HG02610 (cell line): ENCODE measurements around the gene DESI1.
"Not testable (repeated sequence)": the region's sequence is repeated elsewhere in the genome, so short reads cannot be mapped to it uniquely, and the experiment has no call there.

Source experiments
- ATAC-seq: cut with Tn5 transposase; IDR thresholded peaks from one replicate; pipeline ENCODE4 v1.9.1; 2021; ENCODE audit warnings: mild to moderate bottlenecking, moderate library complexity; ENCODE audit not compliant: unreplicated experiment

Gene DESI1

DNA sequence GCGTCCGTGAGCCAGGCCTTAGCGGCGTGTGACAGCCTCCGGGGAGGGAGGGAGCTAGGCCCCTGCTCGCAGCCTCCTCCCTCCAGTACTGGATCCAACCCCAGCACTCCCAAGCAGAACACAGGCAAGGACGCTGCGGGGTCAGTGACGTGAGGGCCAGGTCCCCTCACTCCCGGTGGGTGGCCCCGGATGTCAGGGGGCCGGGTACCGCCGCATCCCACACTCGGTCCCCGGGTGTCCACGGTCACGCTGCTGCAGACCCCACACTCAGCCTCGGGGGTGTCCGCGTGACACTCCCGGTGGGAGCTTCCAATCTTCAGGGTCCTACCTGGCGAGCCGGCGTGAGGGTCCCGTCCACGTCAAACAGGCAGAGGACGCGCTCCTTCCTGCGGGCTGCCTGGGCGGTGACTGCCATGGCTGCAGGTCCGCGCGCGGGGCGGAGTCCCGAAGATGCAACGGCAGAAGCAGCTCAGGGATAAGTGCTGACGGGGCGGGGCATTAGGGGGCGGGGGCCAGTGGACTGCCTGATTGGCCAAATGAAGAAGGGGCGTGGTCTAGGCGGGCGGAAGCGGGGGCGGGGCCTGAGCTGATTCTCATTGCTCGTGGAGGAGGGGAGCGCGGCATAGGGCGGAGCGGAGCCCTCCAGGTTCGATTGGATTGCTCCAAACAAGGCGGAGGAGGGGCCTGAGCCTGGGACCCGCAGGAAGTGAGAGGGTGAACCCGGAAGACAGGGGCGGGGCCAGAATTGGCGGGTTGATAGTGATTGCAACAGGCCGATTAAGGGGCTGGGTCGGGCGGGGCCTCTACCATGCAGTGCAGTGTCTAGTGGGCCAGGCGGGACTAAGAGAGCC is 31.2 kb downstream of the DESI1 start, which contains the start of gene PMM1:
Gene PMM1 (minus strand): TSS at position 450 of the 851 bp plus-strand sequence. CDS start 35 bp downstream, at position 415.
- peak; percentile 93 for ATAC-seq

DNA sequence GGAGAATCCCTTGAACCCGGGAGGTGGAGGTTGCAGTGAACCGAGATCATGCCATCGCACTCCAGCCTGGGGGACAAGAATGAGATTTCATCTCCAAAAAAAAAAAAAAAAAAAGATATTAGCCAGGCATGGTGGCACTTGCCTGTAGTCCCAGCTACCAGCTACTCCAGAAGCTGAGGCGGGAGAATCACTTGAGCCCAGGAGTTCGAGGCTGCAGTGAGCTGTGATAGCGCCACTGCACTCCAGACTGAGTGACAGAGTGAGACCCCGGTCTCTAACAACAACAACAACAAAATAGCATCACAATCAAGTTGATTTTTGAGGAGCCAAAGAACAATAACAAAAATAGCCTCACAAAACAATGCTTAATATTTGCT is 33.5 kb downstream of the DESI1 start:
- ATAC-seq = no peak

- ATAC-seq = no peak
Observed at GRCh38 chr22:41585898-41586297, 34.9 kb downstream of the DESI1 start.

GRCh38 chr22:41584881-41585280 is 36.0 kb downstream of the DESI1 start:
- ATAC-seq = no peak

GRCh38 chr22:41582694-41583093 is 38.1 kb downstream of the DESI1 start:
- ATAC-seq = no peak

DNA sequence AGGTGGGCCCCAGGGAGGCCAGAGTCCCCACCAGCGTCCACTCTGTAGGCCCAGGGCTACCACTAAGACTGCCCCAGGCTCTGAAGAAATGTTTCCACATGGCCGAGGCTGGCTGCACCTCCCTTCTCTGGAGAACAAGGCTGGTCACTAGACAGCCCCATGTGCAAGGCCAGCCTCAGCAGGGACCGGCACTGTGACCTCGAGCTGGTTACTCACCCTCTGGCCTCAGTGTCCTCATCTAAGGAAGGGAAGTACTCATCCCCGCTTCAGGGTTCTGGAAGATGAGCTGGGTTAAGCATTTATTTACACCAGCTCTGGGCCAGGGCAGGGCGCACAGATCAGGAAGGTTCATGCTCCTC is 40.9 kb downstream of the DESI1 start:
- ATAC-seq = no peak

DNA sequence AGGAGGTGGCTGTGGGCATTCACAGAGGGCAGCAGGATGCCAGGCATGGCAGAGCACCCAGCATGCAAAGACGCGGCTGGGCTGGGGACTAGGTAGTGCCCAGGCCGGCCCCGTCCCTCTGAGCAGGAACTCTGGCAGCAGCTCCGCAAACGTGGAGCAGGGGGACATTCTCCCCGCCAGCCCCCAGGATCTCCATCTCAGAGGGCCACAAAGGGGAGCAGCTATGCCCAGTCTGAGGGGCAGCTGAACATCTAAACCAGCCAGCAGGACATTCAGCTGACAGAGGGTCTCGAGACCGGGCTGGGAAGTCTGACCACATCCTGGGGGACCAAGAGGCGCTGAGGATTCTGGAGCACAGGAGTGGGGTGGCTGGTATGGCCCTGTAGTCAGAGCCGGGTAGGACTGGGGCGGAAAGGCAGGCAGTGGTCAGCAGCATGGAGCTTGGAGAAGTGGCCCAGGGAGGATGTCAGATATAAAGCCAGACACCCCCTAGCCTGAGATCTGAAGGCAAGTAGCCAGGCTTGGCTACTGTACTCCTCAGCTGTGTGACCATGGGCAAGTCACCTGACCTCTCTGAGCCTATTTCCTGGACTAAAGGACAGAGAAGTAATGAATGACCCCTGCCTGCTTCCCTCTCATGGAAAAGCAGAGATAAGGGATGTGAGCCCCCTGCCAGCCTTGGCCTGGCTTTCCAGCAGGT is 41.4 kb downstream of the DESI1 start:
- no peak for ATAC-seq

DNA sequence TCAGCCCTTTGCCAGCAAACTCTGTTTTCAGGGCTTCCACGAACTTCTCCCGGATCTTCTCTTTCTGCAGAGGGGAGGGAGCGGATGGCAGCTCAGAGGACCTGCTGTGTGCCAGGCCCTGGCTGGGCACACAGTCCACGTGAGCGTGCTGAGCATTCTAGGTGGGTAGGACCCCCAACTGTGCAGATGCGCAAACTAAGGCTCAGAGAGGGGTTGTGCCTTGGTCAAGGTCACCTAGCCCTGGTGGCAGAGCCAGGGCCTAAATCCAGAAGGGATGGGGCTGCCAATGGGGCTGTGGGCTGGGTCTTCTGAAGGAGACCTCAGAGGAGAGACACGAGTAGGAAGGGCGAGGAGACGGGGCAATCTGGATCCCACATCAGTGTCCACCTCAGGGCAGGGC is 42.0 kb downstream of the DESI1 start:
- no peak for ATAC-seq

DNA sequence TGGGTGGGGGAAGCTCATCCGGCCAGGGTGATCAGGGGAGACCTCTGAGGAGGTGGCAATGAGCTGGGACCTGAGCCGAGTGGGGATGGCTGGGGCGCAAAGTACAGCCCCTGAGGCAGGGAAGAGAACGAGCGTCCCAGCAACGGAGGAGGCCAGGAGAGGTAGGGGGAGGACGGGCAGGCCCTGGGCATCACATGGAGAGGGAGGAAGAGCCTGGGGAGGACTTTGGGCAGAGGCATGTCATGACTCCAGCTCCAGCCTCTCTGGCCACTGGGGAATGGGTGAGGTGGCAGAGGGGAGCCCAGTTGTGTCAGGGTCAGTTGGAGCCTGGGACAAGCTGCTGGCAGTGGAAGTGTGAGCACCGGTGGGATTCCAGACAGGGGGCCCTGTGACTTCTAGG is 42.7 kb downstream of the DESI1 start:
- no peak for ATAC-seq

- no peak for ATAC-seq
Observed at GRCh38 chr22:41576877-41577276, 44.0 kb downstream of the DESI1 start.

DNA sequence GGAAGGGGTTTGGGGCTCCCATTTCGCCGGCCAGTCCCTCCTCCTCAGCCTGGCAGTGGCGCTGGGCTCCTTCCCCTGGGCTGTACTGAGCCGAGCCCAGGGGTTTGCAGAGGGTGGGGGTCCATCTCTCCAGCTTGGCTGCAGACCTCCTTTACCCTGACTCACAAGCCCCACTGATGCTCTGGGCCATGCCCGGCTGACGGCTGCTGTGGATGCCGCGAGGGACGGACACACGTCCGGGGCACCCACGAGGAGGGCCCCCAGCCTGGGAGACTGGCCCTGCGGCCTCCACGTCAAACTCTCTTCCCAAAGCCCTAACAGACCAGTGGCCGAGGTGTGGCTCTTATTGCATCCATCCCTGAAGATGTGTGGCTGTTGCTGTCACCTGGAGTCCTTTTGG is 45.3 kb downstream of the DESI1 start:
- ATAC-seq = no peak

DNA sequence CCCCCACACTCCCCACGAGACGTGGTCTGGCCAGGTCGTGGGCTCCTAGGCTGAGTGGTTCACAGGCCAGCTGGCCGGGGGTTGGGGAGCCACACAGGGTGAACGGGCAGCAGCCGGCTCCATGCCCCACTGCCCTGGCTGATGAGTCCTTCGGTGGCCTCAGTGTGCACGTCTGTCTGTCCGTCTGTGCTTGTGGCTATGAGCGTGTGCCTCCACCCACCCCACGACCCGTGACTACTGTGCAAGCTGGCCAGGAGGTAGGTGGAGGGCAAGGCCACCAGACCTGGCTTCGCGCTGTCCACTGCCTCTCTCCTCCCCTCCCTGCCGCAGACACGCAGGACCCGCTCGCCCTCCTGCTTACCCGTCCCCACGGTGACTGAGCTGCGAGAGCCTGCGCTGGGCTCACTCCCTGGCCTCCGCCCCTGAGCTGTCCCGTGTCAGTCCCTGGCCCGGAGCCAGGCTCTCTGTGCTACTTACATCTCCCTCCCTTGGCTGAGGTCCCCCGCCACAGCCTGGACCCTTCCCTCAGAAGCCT is 45.9 kb downstream of the DESI1 start:
- no peak for ATAC-seq

- no peak for ATAC-seq
Observed at GRCh38 chr22:41573677-41574076, 47.2 kb downstream of the DESI1 start.

DNA sequence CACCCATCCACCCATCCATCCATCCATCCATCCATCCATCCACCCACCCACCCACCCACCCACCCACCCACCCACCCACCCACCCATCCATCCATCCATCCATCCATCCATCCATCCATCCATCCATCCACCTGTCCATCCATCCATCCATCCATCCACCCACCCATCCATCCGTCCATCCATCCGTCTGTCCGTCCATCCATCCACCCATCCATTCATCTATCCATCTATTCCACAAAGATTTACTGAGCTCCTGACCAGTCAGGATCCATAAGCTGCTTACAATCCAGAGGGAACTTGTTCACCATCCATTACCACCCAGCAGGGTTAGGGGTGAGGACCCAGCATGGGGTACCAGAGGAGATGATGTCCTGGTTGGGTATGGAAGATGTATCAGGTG is 48.5 kb downstream of the DESI1 start:
- ATAC-seq = not testable (repeated sequence)

DNA sequence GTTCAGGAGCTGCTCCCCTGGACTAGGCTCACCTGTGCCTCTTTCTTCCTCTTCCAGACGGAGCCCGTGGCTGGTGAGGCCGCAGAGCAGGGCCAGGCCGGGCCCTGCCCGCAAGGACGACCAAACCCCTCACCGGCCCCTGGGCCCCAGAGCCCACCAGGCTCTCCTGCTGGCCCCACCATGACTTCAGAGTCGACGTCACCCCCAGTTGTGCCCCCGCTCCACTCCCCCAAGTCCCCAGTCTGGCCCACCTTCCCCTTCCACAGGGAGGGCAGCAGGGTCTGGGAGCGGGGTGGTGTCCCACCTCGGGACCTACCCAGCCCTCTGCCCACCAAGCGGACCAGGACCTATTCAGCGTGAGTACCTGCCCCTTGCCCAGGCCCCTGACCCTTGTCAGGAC is 49.1 kb downstream of the DESI1 start:
- ATAC-seq = no peak

GRCh38 chr22:41570221-41570620 is 50.6 kb downstream of the DESI1 start:
- no peak for ATAC-seq

GRCh38 chr22:41568811-41569210 is 52.0 kb downstream of the DESI1 start:
- ATAC-seq = no peak

- no peak for ATAC-seq
Observed at GRCh38 chr22:41567512-41567768, 53.4 kb downstream of the DESI1 start.

- ATAC-seq = no peak
Observed at GRCh38 chr22:41565403-41566054, 55.3 kb downstream of the DESI1 start.

GRCh38 chr22:41564563-41564962 is 56.3 kb downstream of the DESI1 start:
- ATAC-seq = no peak

DNA sequence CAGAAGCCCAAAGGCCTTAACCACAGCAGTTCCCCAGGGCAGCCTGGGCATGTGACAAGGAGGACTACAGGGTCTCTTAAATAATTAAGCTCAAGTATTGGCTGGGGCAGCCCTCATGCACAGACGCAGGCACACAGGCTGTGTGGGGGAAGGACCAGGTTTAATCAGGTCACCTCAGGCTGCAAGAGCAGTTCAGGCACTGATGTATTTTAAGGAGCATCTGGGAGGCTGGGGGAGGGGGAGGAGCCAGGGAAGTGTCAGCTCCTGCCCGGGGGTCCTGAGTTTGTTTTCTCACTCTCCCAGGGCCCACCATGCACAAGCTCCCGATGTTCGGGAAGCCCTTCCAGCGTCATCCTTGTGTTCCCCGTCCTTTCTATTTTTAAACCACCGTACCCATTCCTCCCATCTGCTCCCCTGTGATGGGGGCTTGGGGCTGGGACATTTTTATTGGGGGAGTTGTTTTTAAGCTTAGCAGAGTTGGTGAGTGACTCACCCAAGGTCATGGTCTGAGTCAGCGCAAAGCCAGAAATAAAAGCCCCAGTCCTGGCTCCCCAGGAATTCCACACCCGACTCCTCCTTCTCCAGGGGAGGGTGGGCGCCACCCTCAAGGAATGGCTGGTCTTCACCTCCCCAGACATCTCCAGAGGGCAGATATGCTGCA is 57.7 kb downstream of the DESI1 start:
- ATAC-seq = no peak
